H1 (cell line): ENCODE measurements around the gene CPE. TPM values are rescaled to one million over a fixed set of nuclear protein-coding genes. Genes with fewer than 3 reads are reported as not detected.

Experiments used
- CTCF ChIA-PET: fragments of 300-600 bp; sonication (Branson Sonifier 250); formaldehyde crosslinking; loops from one replicate; lab custom pipeline; 2021; ENCODE audit not compliant: partially characterized antibody; lab: Charles Lee
- POLR2A ChIA-PET: fragments of 300-600 bp; sonication (Branson Sonifier 250); formaldehyde crosslinking; loops from one replicate; lab custom pipeline; 2021; ENCODE audit warnings: inconsistent platforms; ENCODE audit not compliant: partially characterized antibody; lab: Charles Lee
- DNase-seq, 2 experiments: peaks; one replicate each; pipeline versions ENCODE4 v3.0.0 to v3.0.0-alpha.2; 2010 to 2022; ENCODE audit warnings: low spot score in 2 of 2, low read depth in 1 of 2, mixed read lengths in 1 of 2
- FAIRE-seq: peaks from 2 replicates; lab custom pipeline; 2011; peaks lifted over from hg19 to GRCh38; lab: Jason Lieb, UNC
- H2AFZ ChIP-seq: 2 replicates; pipeline ENCODE4 v1.8.1; 2012; ENCODE audit warnings: low read length, inconsistent platforms
- H2AK5ac ChIP-seq: 2 replicates; pipeline ENCODE4 v1.6.1; 2013; ENCODE audit warnings: low read depth, low read length
- H2BK120ac ChIP-seq: replicated peaks from 2 replicates; pipeline ENCODE3; 2013; ENCODE audit warnings: low read depth, low read length, inconsistent platforms
- H2BK12ac ChIP-seq: 2 replicates; pipeline ENCODE4 v1.6.1; 2013; ENCODE audit warnings: low read depth, low read length
- H2BK15ac ChIP-seq: 2 replicates; pipeline ENCODE4 v1.6.1; 2013; ENCODE audit warnings: low read length
- H2BK20ac ChIP-seq: 2 replicates; pipeline ENCODE4 v1.6.1; 2013; ENCODE audit warnings: low read length
- H2BK5ac ChIP-seq: 2 replicates; pipeline ENCODE4 v1.6.1; 2013; ENCODE audit warnings: low read depth, low read length
- H3K14ac ChIP-seq: 2 replicates; pipeline ENCODE4 v1.6.1; 2013; ENCODE audit warnings: inconsistent platforms; ENCODE audit not compliant: insufficient read length
- H3K18ac ChIP-seq: 2 replicates; pipeline ENCODE4 v1.6.1; 2013; ENCODE audit warnings: low read length; ENCODE audit errors: extremely low read depth
- H3K23ac ChIP-seq: 2 replicates; pipeline ENCODE4 v1.6.1; 2013; ENCODE audit warnings: inconsistent platforms; ENCODE audit not compliant: insufficient read length
- H3K23me2 ChIP-seq: 2 replicates; pipeline ENCODE4 v1.6.1; 2013; ENCODE audit warnings: low read depth, low read length
- H3K27ac ChIP-seq: 2 replicates; pipeline ENCODE4 v1.6.1; 2011; ENCODE audit warnings: low read depth, low read length, inconsistent platforms
- H3K27me3 ChIP-seq, 4 experiments: replicated peaks in 1 of 4; 1 replicate in 1 of 4; 2 replicates in 3 of 4; pipeline versions ENCODE4 v1.6.1 to v1.8.1; 2011 to 2013; ENCODE audit warnings: low read length in 3 of 4, mild to moderate bottlenecking in 3 of 4, inconsistent platforms in 2 of 4, mixed read lengths in 2 of 4, moderate library complexity in 1 of 4; ENCODE audit not compliant: control insufficient read depth in 3 of 4, insufficient read depth in 3 of 4; ENCODE audit errors: extremely low read depth in 1 of 4
- H3K36me3 ChIP-seq, 4 experiments: 2 replicates each; pipeline versions ENCODE4 v1.6.1 to v1.8.1; 2011 to 2013; ENCODE audit warnings: mild to moderate bottlenecking in 4 of 4, low read length in 3 of 4, moderate library complexity in 2 of 4, control low read depth in 1 of 4, inconsistent platforms in 1 of 4; ENCODE audit not compliant: insufficient read depth in 4 of 4, control insufficient read depth in 2 of 4
- H3K4ac ChIP-seq: replicated peaks from 2 replicates; pipeline ENCODE3; 2013; ENCODE audit warnings: low read length, low read depth, mixed read lengths, inconsistent platforms; ENCODE audit not compliant: insufficient read length
- H3K4me1 ChIP-seq, 4 experiments: replicated peaks in 1 of 4; 1 replicate in 1 of 4; 2 replicates in 3 of 4; pipeline versions ENCODE4 v1.6.1 to v1.8.1; 2011 to 2013; ENCODE audit warnings: low read length in 3 of 4, inconsistent platforms in 2 of 4, mixed read lengths in 1 of 4; ENCODE audit not compliant: insufficient read depth in 4 of 4, control insufficient read depth in 3 of 4
- H3K4me2 ChIP-seq, 2 experiments: 2 replicates each; pipeline versions ENCODE4 v1.6.1 to v1.8.1; 2011 to 2013; ENCODE audit warnings: low read depth in 2 of 2, low read length in 2 of 2, control low read depth in 1 of 2, inconsistent platforms in 1 of 2, mild to moderate bottlenecking in 1 of 2; ENCODE audit not compliant: insufficient read depth in 1 of 2
- H3K4me3 ChIP-seq, 4 experiments: fragments of 200-600, 300-600 bp in 1 of 4; sonication (generic), shearing (Covaris generic), sonication (Bioruptor Twin) in 1 of 4; 2 replicates each; pipeline versions ENCODE4 v1.5.1 to v1.8.1; 2011 to 2016; ENCODE audit warnings: low read length in 4 of 4, low read depth in 3 of 4, control low read depth in 2 of 4, inconsistent platforms in 2 of 4, mild to moderate bottlenecking in 2 of 4, mixed read lengths in 1 of 4, moderate library complexity in 1 of 4; ENCODE audit not compliant: insufficient read depth in 2 of 4; ENCODE audit errors: extremely low read depth in 1 of 4
- H3K56ac ChIP-seq: replicated peaks from 2 replicates; pipeline ENCODE3; 2013; ENCODE audit warnings: low read depth, mild to moderate bottlenecking, mixed read lengths, low read length, inconsistent platforms; ENCODE audit not compliant: insufficient read length
- H3K79me1 ChIP-seq: 2 replicates; pipeline ENCODE4 v1.6.1; 2013; ENCODE audit warnings: low read depth, low read length, control low read depth
- H3K79me2 ChIP-seq, 2 experiments: 2 replicates each; pipeline versions ENCODE4 v1.6.1 to v1.8.1; 2012 to 2013; ENCODE audit warnings: low read length in 2 of 2, mild to moderate bottlenecking in 2 of 2, inconsistent platforms in 1 of 2; ENCODE audit not compliant: insufficient read depth in 2 of 2, control insufficient read depth in 1 of 2
- H3K9ac ChIP-seq, 4 experiments: replicated peaks in 1 of 4; 1 replicate in 1 of 4; 2 replicates in 3 of 4; pipeline versions ENCODE4 v1.6.1 to v1.8.1; 2011 to 2013; ENCODE audit warnings: low read depth in 3 of 4, low read length in 3 of 4, control low read depth in 2 of 4, mild to moderate bottlenecking in 2 of 4, moderate library complexity in 2 of 4, inconsistent platforms in 1 of 4; ENCODE audit errors: extremely low read depth in 1 of 4
- H3K9me3 ChIP-seq, 2 experiments: 2 replicates each; pipeline versions ENCODE4 v1.6.1 to v1.8.1; 2012 to 2013; ENCODE audit warnings: mild to moderate bottlenecking in 2 of 2, moderate library complexity in 2 of 2, control low read depth in 1 of 2, inconsistent platforms in 1 of 2, low read depth in 1 of 2, low read length in 1 of 2, mixed read lengths in 1 of 2; ENCODE audit not compliant: insufficient read depth in 2 of 2
- H4K20me1 ChIP-seq, 2 experiments: replicated peaks in 1 of 2; 2 replicates each; pipeline versions ENCODE3 to v1.8.1; 2011 to 2013; ENCODE audit warnings: inconsistent platforms in 2 of 2, low read length in 2 of 2, mild to moderate bottlenecking in 1 of 2; ENCODE audit not compliant: insufficient read depth in 2 of 2, control insufficient read depth in 1 of 2
- H4K5ac ChIP-seq: 2 replicates; pipeline ENCODE4 v1.6.1; 2013; ENCODE audit warnings: low read length, low read depth, mixed read lengths, inconsistent platforms; ENCODE audit not compliant: insufficient read length
- H4K8ac ChIP-seq: 2 replicates; pipeline ENCODE4 v1.8.0; 2013; ENCODE audit warnings: mild to moderate bottlenecking, moderate library complexity, low read length, inconsistent platforms; ENCODE audit not compliant: insufficient read depth; ENCODE audit errors: extremely low read depth
- H4K91ac ChIP-seq: replicated peaks from 2 replicates; pipeline ENCODE3; 2013; ENCODE audit warnings: low read length, mixed read lengths, inconsistent platforms; ENCODE audit not compliant: insufficient read length
- JUND ChIP-seq: IDR thresholded peaks from 2 replicates; pipeline ENCODE4 v1.6.1; 2011; ENCODE audit warnings: mild to moderate bottlenecking, improper control_type of control experiment, low read length
- KDM4A ChIP-seq: IDR thresholded peaks from one replicate; pipeline ENCODE4 v1.7.1; 2012; ENCODE audit warnings: low read depth, mild to moderate bottlenecking, moderate library complexity, low read length, inconsistent platforms; ENCODE audit not compliant: severe bottlenecking
- SP4 ChIP-seq: IDR thresholded peaks from 2 replicates; pipeline ENCODE4 v1.6.1; 2012; ENCODE audit warnings: low read length, inconsistent platforms
- TEAD4 ChIP-seq: IDR thresholded peaks from 2 replicates; pipeline ENCODE4 v1.6.1; 2012; ENCODE audit warnings: low read depth, low read length, inconsistent platforms, mixed read lengths
- WGBS, 2 experiments: shearing (Covaris generic) in 1 of 2; methylation state at CpG; one replicate each; pipeline versions ENCODE4 v1.1.6 to v1.1.7; 2013 to 2015; ENCODE audit warnings: low lambda C conversion rate in 2 of 2, mixed read lengths in 2 of 2, inconsistent platforms in 1 of 2, low coverage in 1 of 2, missing lambda C conversion rate in 1 of 2; ENCODE audit not compliant: insufficient replicate concordance in 2 of 2, insufficient coverage in 1 of 2, insufficient read length in 1 of 2; ENCODE audit errors: extremely low coverage in 1 of 2, missing lambda C conversion rate in 1 of 2; 5-methylcytosine and 5-hydroxymethylcytosine counted together
- polyA plus RNA-seq, 7 experiments: library from polyadenylated mRNA; depleted of rRNA in 3 of 7; stranded (reverse) in 5 of 7; unstranded in 2 of 7; fragments of >200 nt in 5 of 7; fragments of 200-250 nt in 2 of 7; gene quantifications; 1 replicate in 5 of 7; 2 replicates in 1 of 7; 4 replicates in 1 of 7; pipeline versions ENCODE4 v1.2.1 to v1.2.3, GENCODE V29; 2011 to 2013; ENCODE audit warnings: missing spikeins in 2 of 7, mixed read lengths in 2 of 7
- total RNA-seq: library from RNA; stranded (reverse); fragmentation: NEBNext Ultra II Directional; extraction: Animal tissue kit (Norgen Biotek cat#: 25700); gene quantifications from 2 replicates; pipeline ENCODE4 v1.2.1, GENCODE V29; 2021

The CPE gene
- total and polyA plus RNA-seq, 2 of the 8 experiments (the other 6 are each of a cell fraction or from before 2014, with no cell fraction given), result 9.4 to 10.2 TPM

GRCh38 chr4:165518024-165518616, 139.3 kb downstream of the CPE start:
- no peak overlapping the region for H2BK5ac ChIP-seq
- H2BK15ac ChIP-seq, result no peak overlapping the region
- H4K8ac ChIP-seq, result no peak overlapping the region
- H3K18ac ChIP-seq, result no peak overlapping the region
- no peak overlapping the region for H2BK120ac ChIP-seq
- ChIA-PET POLR2A (no interaction called here), CTCF (interaction anchor here (0.6 to 1.8 kb wide), 4 partner anchors 21 to 203 kb away, joined by 3 to 5 read pairs (median 4); no protein-coding TSS in a partner anchor)
- no peaks in the 10 kb centered on the region for H3K27me3 ChIP-seq
- H3K36me3 ChIP-seq, result no peaks in the 10 kb centered on the region
- H3K4me1 ChIP-seq, result no peaks in the 10 kb centered on the region
- H3K4me3 ChIP-seq, result no peak overlapping the region
- H4K20me1 ChIP-seq, result no peaks in the 10 kb centered on the region
- H3K23ac ChIP-seq, result no peak overlapping the region
- DNase-seq (no peak), FAIRE-seq (no peak)
- no peak overlapping the region for H2AK5ac ChIP-seq
- H3K79me2 ChIP-seq, result no peaks in the 10 kb centered on the region
- no peak overlapping the region for H4K5ac ChIP-seq
- WGBS, 2 experiments, result 89% methylated on average over 1 of the region's 1 CpG; no CpG with 5 or more reads in 1 of the 2 experiments
- no peak overlapping the region for H3K4me2 ChIP-seq
- H2BK20ac ChIP-seq, result no peak overlapping the region
- no peak overlapping the region for H3K56ac ChIP-seq
- H2AFZ ChIP-seq, result no peak overlapping the region
- no peak overlapping the region for H3K14ac ChIP-seq
- H3K9ac ChIP-seq, result no peak overlapping the region
- no peak overlapping the region for H3K27ac ChIP-seq
- H3K9me3 ChIP-seq, result no peaks in the 10 kb centered on the region
- no peaks in the 10 kb centered on the region for H3K79me1 ChIP-seq
- TF ChIP-seq JUND (no peak), TEAD4 (no peak), SP4 (no peak), KDM4A (no peak)
- H3K23me2 ChIP-seq, result no peaks in the 10 kb centered on the region
- no peak overlapping the region for H2BK12ac ChIP-seq
- no peak overlapping the region for H3K4ac ChIP-seq
- no peak overlapping the region for H4K91ac ChIP-seq
